Measurements from ENCODE around the gene C3orf20. TPM values are rescaled to one million over a fixed set of nuclear protein-coding genes. Genes with fewer than 3 reads are reported as not detected.

Gene C3orf20
- total RNA-seq, 1 experiment from 2014 or later: not detected

GRCh38 chr3:14630404-14631100 lies 44.4 kb upstream of the C3orf20 start:
- ChIA-PET CTCF (interaction anchor here (0.6 kb wide), 1 partner anchor 17 kb away, joined by 3 read pairs; no protein-coding TSS in a partner anchor), POLR2A (no interaction called here)

DNA sequence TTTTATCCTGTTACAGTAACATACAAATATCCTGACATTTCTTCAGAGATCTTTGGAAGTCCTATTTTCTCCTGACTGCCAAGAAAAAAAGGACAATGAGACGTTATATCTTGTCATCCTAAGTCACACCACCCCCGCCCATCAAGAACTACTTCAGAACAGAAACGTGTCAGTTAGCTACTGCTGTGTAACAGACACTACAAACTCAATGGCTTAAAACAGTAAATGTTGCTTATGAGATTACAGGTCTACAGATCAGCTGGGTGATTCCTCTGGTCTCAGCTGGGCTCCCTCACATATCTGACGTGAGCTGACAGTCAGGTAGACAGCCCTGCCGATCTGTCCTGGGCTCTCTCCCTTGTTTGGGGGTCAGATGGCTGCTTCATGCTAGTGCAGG lies 43.8 kb upstream of the C3orf20 start:
- no TSS peak for BruUV-seq (replicated peaks)
- H3K9me3 Mint-ChIP-seq (ENCODE audit: unreplicated experiment): no peaks in the 10 kb centered on the region
- no peaks in the 10 kb centered on the region for H3K36me3 Mint-ChIP-seq (ENCODE audit: insufficient read depth, unreplicated experiment)
- no peak overlapping the region for H3K4me3 Mint-ChIP-seq (ENCODE audit: unreplicated experiment)
- TF ChIP-seq CTCF (IDR thresholded peaks at IDR 0.05; ENCODE audit: unreplicated experiment): no peak
- POLR2A ChIA-PET: no interaction called here
- no peak for DNase-seq (ENCODE audit: unreplicated experiment)
- no peak overlapping the region for H3K27ac Mint-ChIP-seq (ENCODE audit: low read depth, unreplicated experiment)
- intact Hi-C loops (cut with micrococcal nuclease): loop anchor here (5.0 kb wide), 1 partner anchor 151 kb away; no protein-coding TSS in a partner anchor
- CTCF ChIA-PET: interaction anchor here (0.6 to 0.8 kb wide), 2 partner anchors 13 to 17 kb away, joined by 3 read pairs; no protein-coding TSS in a partner anchor
- no peaks in the 10 kb centered on the region for H3K27me3 Mint-ChIP-seq (ENCODE audit: insufficient read depth, unreplicated experiment)
- H3K4me1 Mint-ChIP-seq (ENCODE audit: insufficient read depth, unreplicated experiment): no peaks in the 10 kb centered on the region

More at GRCh38 chr3:14630404-14631100, 44.4 kb upstream of the C3orf20 start:
- intact Hi-C loops (cut with micrococcal nuclease): loop anchor here (5.0 kb wide), 1 partner anchor 152 kb away; no protein-coding TSS in a partner anchor
- H3K9me3 Mint-ChIP-seq (ENCODE audit: unreplicated experiment): no peaks in the 10 kb centered on the region
- no peaks in the 10 kb centered on the region for H3K4me1 Mint-ChIP-seq (ENCODE audit: insufficient read depth, unreplicated experiment)
- no TSS peak for BruUV-seq (replicated peaks)
- no peak for DNase-seq (ENCODE audit: unreplicated experiment)
- no peak overlapping the region for H3K27ac Mint-ChIP-seq (ENCODE audit: low read depth, unreplicated experiment)
- H3K4me3 Mint-ChIP-seq (ENCODE audit: unreplicated experiment): no peak overlapping the region
- no peak for TF ChIP-seq CTCF (IDR thresholded peaks at IDR 0.05; ENCODE audit: unreplicated experiment)
- H3K36me3 Mint-ChIP-seq (ENCODE audit: insufficient read depth, unreplicated experiment): no peaks in the 10 kb centered on the region
- H3K27me3 Mint-ChIP-seq (ENCODE audit: insufficient read depth, unreplicated experiment): no peaks in the 10 kb centered on the region

DNA sequence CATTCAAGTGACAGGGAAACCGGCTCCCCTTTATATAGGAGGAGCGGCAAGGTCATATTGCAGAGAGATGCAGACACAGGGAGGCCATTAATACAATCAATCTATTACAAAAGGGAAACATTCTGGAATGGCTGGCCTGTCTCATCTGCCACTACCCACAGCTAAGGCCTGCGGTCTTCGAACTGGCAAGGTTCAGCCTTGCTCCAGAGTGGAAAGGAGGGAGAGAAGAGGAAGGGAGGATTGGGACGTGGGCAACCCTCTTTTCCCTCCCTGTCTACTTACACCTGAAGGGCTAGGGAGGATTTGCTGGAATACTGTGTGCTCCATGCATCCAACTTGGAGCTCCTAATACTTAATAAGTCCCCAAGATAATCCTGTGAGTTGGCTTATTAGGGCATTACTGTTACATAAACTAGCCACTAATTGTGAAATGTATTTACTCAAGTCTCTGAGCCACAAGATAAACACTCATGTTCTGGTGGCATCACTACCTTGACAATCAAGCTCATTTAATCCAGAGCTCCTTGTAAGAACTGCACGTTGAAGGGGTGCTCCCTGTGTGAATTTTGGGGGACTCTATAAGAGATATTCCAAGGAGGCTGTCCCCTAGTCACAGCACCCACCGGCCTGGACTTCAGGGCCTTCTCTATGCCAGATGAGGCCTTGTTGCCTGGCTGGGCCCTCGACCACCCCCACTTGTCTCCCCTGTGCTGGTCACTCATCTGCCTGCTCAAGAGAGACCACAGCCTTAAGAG lies 43.1 kb upstream of the C3orf20 start:
- Mint-ChIP-seq H3K4me1 (ENCODE audit: insufficient read depth, unreplicated experiment) (no peaks in the 10 kb centered on the region), H3K4me3 (ENCODE audit: unreplicated experiment) (no peak overlapping the region), H3K9me3 (ENCODE audit: unreplicated experiment) (no peaks in the 10 kb centered on the region), H3K36me3 (ENCODE audit: insufficient read depth, unreplicated experiment) (no peaks in the 10 kb centered on the region), H3K27me3 (ENCODE audit: insufficient read depth, unreplicated experiment) (peaks cover 2% of the 10 kb centered on the region), H3K27ac (ENCODE audit: low read depth, unreplicated experiment) (no peak overlapping the region)
- no TSS peak for BruUV-seq (replicated peaks)
- CTCF ChIA-PET: interaction anchor here (0.6 to 1.5 kb wide), 5 partner anchors 14 to 954 kb away, joined by 3 to 10 read pairs (median 3); no protein-coding TSS in a partner anchor
- no peak for TF ChIP-seq CTCF (IDR thresholded peaks at IDR 0.05; ENCODE audit: unreplicated experiment)
- intact Hi-C loops (cut with micrococcal nuclease): loop anchor here (5.0 kb wide), 1 partner anchor 150 kb away; no protein-coding TSS in a partner anchor
- POLR2A ChIA-PET: interaction anchor here (0.7 to 1.0 kb wide), 2 partner anchors 9 to 16 kb away, joined by 3 to 4 read pairs; no protein-coding TSS in a partner anchor
- no peak for DNase-seq (ENCODE audit: unreplicated experiment)

DNA sequence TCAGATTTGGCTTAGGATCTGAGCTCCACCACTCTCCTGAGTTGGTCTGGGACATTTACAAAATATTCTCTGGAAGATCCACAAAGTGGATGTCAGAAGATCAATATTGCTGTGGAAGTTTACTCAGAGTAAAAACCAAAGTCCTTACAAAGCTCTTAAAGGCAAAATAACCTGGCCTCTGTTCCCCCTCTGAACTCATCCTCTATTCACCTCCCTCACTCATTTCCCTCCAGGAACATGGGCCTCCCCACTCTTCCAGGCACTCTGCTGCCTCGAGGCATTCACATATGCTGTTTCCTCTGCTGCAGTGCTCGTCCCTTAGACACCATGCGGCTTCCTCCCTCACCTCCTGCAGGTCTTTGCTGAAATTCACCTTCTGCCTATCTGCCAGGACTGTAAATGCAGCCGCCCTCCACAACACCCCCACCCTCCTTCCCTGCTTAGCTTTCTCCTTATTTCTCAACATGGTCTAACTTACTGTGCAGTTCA lies 42.5 kb upstream of the C3orf20 start:
- ChIA-PET POLR2A (interaction anchor here (1.0 kb wide), 1 partner anchor 10 kb away, joined by 3 read pairs; no protein-coding TSS in a partner anchor), CTCF (interaction anchor here (0.6 to 1.5 kb wide), 9 partner anchors 8 to 955 kb away, joined by 3 to 10 read pairs (median 4); no protein-coding TSS in a partner anchor)
- BruUV-seq (replicated peaks): no TSS peak
- Mint-ChIP-seq H3K4me1 (ENCODE audit: insufficient read depth, unreplicated experiment) (no peaks in the 10 kb centered on the region), H3K27me3 (ENCODE audit: insufficient read depth, unreplicated experiment) (peaks cover 8% of the 10 kb centered on the region), H3K4me3 (ENCODE audit: unreplicated experiment) (no peak overlapping the region), H3K27ac (ENCODE audit: low read depth, unreplicated experiment) (no peak overlapping the region), H3K36me3 (ENCODE audit: insufficient read depth, unreplicated experiment) (no peaks in the 10 kb centered on the region), H3K9me3 (ENCODE audit: unreplicated experiment) (no peaks in the 10 kb centered on the region)
- TF ChIP-seq CTCF (IDR thresholded peaks at IDR 0.05; ENCODE audit: unreplicated experiment): no peak
- DNase-seq (ENCODE audit: unreplicated experiment): no peak
- intact Hi-C loops (cut with micrococcal nuclease): loop anchor here (5.0 kb wide), 1 partner anchor 150 kb away; no protein-coding TSS in a partner anchor

All from MCF 10A (cell line).